ENCODE data around the gene TMEM41B. TPM values are rescaled to one million over a fixed set of nuclear protein-coding genes. Genes with fewer than 3 reads are reported as not detected.
"Not testable (repeated sequence)": the region's sequence is repeated elsewhere in the genome, so short reads cannot be mapped to it uniquely, and the experiment has no call there.

Gene TMEM41B
- total and polyA plus RNA-seq, 4 donors, result 11.8 to 52.0 (median 23.3) TPM

- no peaks in the 10 kb centered on the region for H3K27me3 ChIP-seq (ENCODE audit: control insufficient read depth in 4 of 4, insufficient read depth in 4 of 4, low read length in 3 of 4)
- H3K4me3 ChIP-seq (ENCODE audit: low read depth in 1 of 3, low read length in 3 of 3), result no peak overlapping the region
- DNase-seq (ENCODE audit: low spot score), result no peak
- TF ChIP-seq, protein P1, sequence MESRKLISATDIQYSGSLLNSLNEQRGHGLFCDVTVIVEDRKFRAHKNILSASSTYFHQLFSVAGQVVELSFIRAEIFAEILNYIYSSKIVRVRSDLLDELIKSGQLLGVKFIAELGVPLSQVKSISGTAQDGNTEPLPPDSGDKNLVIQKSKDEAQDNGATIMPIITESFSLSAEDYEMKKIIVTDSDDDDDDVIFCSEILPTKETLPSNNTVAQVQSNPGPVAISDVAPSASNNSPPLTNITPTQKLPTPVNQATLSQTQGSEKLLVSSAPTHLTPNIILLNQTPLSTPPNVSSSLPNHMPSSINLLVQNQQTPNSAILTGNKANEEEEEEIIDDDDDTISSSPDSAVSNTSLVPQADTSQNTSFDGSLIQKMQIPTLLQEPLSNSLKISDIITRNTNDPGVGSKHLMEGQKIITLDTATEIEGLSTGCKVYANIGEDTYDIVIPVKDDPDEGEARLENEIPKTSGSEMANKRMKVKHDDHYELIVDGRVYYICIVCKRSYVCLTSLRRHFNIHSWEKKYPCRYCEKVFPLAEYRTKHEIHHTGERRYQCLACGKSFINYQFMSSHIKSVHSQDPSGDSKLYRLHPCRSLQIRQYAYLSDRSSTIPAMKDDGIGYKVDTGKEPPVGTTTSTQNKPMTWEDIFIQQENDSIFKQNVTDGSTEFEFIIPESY (IDR thresholded peaks at IDR 0.05), result no peak
- no peak for TF ChIP-seq FOXA1 (IDR thresholded peaks at IDR 0.05)
- TF ChIP-seq NR2F2 (IDR thresholded peaks at IDR 0.05), result no peak
- TF ChIP-seq TAF1 (conservative IDR thresholded peaks at IDR 0.05), result no peak
- TF ChIP-seq, protein P2, sequence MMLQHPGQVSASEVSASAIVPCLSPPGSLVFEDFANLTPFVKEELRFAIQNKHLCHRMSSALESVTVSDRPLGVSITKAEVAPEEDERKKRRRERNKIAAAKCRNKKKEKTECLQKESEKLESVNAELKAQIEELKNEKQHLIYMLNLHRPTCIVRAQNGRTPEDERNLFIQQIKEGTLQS (IDR thresholded peaks at IDR 0.05), result no peak
- no peak for TF ChIP-seq JUND (IDR thresholded peaks at IDR 0.05)
- TF ChIP-seq GABPA (IDR thresholded peaks at IDR 0.05 in 1 of 2, conservative IDR thresholded peaks at IDR 0.05 in 1 of 2), result no peak
- no peak for TF ChIP-seq EGR1 (IDR thresholded peaks at IDR 0.05; ENCODE audit: low read depth in 2 of 2)
- TF ChIP-seq RAD21 (IDR thresholded peaks at IDR 0.05), result no peak
- TF ChIP-seq YY1 (IDR thresholded peaks at IDR 0.05), result no peak
- no peak for TF ChIP-seq HNF4G (IDR thresholded peaks at IDR 0.05)
- no peak for TF ChIP-seq SP1 (IDR thresholded peaks at IDR 0.05)
- TF ChIP-seq, protein P3, sequence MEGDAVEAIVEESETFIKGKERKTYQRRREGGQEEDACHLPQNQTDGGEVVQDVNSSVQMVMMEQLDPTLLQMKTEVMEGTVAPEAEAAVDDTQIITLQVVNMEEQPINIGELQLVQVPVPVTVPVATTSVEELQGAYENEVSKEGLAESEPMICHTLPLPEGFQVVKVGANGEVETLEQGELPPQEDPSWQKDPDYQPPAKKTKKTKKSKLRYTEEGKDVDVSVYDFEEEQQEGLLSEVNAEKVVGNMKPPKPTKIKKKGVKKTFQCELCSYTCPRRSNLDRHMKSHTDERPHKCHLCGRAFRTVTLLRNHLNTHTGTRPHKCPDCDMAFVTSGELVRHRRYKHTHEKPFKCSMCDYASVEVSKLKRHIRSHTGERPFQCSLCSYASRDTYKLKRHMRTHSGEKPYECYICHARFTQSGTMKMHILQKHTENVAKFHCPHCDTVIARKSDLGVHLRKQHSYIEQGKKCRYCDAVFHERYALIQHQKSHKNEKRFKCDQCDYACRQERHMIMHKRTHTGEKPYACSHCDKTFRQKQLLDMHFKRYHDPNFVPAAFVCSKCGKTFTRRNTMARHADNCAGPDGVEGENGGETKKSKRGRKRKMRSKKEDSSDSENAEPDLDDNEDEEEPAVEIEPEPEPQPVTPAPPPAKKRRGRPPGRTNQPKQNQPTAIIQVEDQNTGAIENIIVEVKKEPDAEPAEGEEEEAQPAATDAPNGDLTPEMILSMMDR (IDR thresholded peaks at IDR 0.05; ENCODE audit: low read depth, low read length, missing input control), result no peak
- no peak for TF ChIP-seq FOXA2 (IDR thresholded peaks at IDR 0.05)
- H3K4me1 ChIP-seq (ENCODE audit: control insufficient read depth in 4 of 4, insufficient read depth in 4 of 4, low read length in 3 of 4), result peaks cover 0 to 3% (median 1%) of the 10 kb centered on the region in 4 donors
- no peak overlapping the region for H3K27ac ChIP-seq (ENCODE audit: low read depth in 1 of 2, low read length in 2 of 2)
- no peaks in the 10 kb centered on the region for H3K9me3 ChIP-seq (ENCODE audit: control insufficient read depth in 4 of 4, low read length in 3 of 4)
- WGBS, result 94% methylated on average over 3 of the region's 3 CpGs
- no peaks in the 10 kb centered on the region for H3K36me3 ChIP-seq (ENCODE audit: control insufficient read depth in 4 of 4, insufficient read depth in 3 of 4, low read depth in 1 of 4, low read length in 3 of 4)
- H3K9ac ChIP-seq (ENCODE audit: low read depth in 1 of 2, low read length in 2 of 2), result no peak overlapping the region
Observed at GRCh38 chr11:9320047-9320446, 5.7 kb upstream of the TMEM41B start.

GRCh38 chr11:9319377-9320001 lies 5.1 kb upstream of the TMEM41B start:
- not testable (repeated sequence) for H3K9ac ChIP-seq (ENCODE audit: low read depth in 1 of 2, low read length in 2 of 2); H3K9me3 ChIP-seq (ENCODE audit: control insufficient read depth in 4 of 4, low read length in 3 of 4); H3K4me3 ChIP-seq (ENCODE audit: low read depth in 1 of 3, low read length in 3 of 3); DNase-seq (ENCODE audit: low spot score); H3K4me1 ChIP-seq (ENCODE audit: control insufficient read depth in 4 of 4, insufficient read depth in 4 of 4, low read length in 3 of 4); H3K27me3 ChIP-seq (ENCODE audit: control insufficient read depth in 4 of 4, insufficient read depth in 4 of 4, low read length in 3 of 4); H3K36me3 ChIP-seq (ENCODE audit: control insufficient read depth in 4 of 4, insufficient read depth in 3 of 4, low read depth in 1 of 4, low read length in 3 of 4); H3K27ac ChIP-seq (ENCODE audit: low read depth in 1 of 2, low read length in 2 of 2)
- WGBS, result 85% methylated on average over 4 of the region's 4 CpGs

GRCh38 chr11:9318442-9319376 lies 4.3 kb upstream of the TMEM41B start:
- not testable (repeated sequence) for H3K9ac ChIP-seq (ENCODE audit: low read depth in 1 of 2, low read length in 2 of 2); DNase-seq (ENCODE audit: low spot score); H3K4me1 ChIP-seq (ENCODE audit: control insufficient read depth in 4 of 4, insufficient read depth in 4 of 4, low read length in 3 of 4); H3K27me3 ChIP-seq (ENCODE audit: control insufficient read depth in 4 of 4, insufficient read depth in 4 of 4, low read length in 3 of 4); H3K27ac ChIP-seq (ENCODE audit: low read depth in 1 of 2, low read length in 2 of 2); H3K9me3 ChIP-seq (ENCODE audit: control insufficient read depth in 4 of 4, low read length in 3 of 4); H3K36me3 ChIP-seq (ENCODE audit: control insufficient read depth in 4 of 4, insufficient read depth in 3 of 4, low read depth in 1 of 4, low read length in 3 of 4); H3K4me3 ChIP-seq (ENCODE audit: low read depth in 1 of 3, low read length in 3 of 3)
- 40% methylated on average over 18 of the region's 18 CpGs for WGBS

Data from liver (tissue), 9 donors.